NCI-H2196 (cell line): Measurements from ENCODE around the gene RAX2.
"Not testable (repeated sequence)": the region's sequence is repeated elsewhere in the genome, so short reads cannot be mapped to it uniquely, and the experiment has no call there.

Experiments used
- DNase-seq: peaks from one replicate; lab custom pipeline; 2025; ENCODE audit not compliant: unreplicated experiment; lab: John Stamatoyannopoulos, UW

Gene RAX2

GRCh38 chr19:3771906-3772455, at the start of gene RAX2:
RAX2 (minus strand) TSS chr19:3772228; CDS start chr19:3771742, 486 bp downstream.
- no peak for DNase-seq

GRCh38 chr19:3821156-3821555, 49.1 kb upstream of the RAX2 start:
- DNase-seq: no peak

GRCh38 chr19:3819989-3820388, 48.0 kb upstream of the RAX2 start:
- no peak for DNase-seq

GRCh38 chr19:3818918-3819317, 46.9 kb upstream of the RAX2 start:
- no peak for DNase-seq

- DNase-seq: no peak
These were observed 46.4 kb upstream of the RAX2 start for GRCh38 chr19:3818466-3818865.

- no peak for DNase-seq
These were observed 45.7 kb upstream of the RAX2 start for GRCh38 chr19:3817761-3818160.

- DNase-seq: no peak
These were observed 44.7 kb upstream of the RAX2 start for GRCh38 chr19:3816566-3817218.

GRCh38 chr19:3816148-3816547, 44.1 kb upstream of the RAX2 start:
- DNase-seq: not testable (repeated sequence)

GRCh38 chr19:3814648-3815047, 42.6 kb upstream of the RAX2 start:
- DNase-seq: no peak

- no peak for DNase-seq
These were observed 41.7 kb upstream of the RAX2 start for GRCh38 chr19:3813473-3814392.

- DNase-seq: no peak
These were observed 38.8 kb upstream of the RAX2 start for GRCh38 chr19:3810708-3811355.

- DNase-seq: no peak
These were observed 38.1 kb upstream of the RAX2 start for GRCh38 chr19:3809881-3810707.

GRCh38 chr19:3808420-3809143, 36.6 kb upstream of the RAX2 start:
- DNase-seq: no peak

GRCh38 chr19:3807574-3808354, 35.7 kb upstream of the RAX2 start:
- DNase-seq: no peak

GRCh38 chr19:3807131-3807480, 35.1 kb upstream of the RAX2 start:
- DNase-seq: no peak

- DNase-seq: no peak
These were observed 33.8 kb upstream of the RAX2 start for GRCh38 chr19:3805859-3806258.

- DNase-seq: no peak
These were observed 32.4 kb upstream of the RAX2 start for GRCh38 chr19:3804429-3804828.

GRCh38 chr19:3803986-3804385, 32.0 kb upstream of the RAX2 start:
- DNase-seq: no peak
